SW 1271 (cell line): ENCODE data around the gene KRTAP10-7.
"Not testable (repeated sequence)": the region's sequence is repeated elsewhere in the genome, so short reads cannot be mapped to it uniquely, and the experiment has no call there.

Source experiments
- DNase-seq, 2 experiments: peaks; one replicate each; lab custom pipeline; 2025; lab: John Stamatoyannopoulos, UW

KRTAP10-7 gene

GRCh38 chr21:44571844-44572782 is 28.3 kb upstream of the KRTAP10-7 start:
- no peak for DNase-seq

- DNase-seq: no peak
Measured at GRCh38 chr21:44572959-44573583, 27.3 kb upstream of the KRTAP10-7 start.

GRCh38 chr21:44573630-44574456 is 26.6 kb upstream of the KRTAP10-7 start, which contains the start of gene KRTAP10-4:
Gene KRTAP10-4, plus strand, starts transcription at chr21:44573729. Its CDS starts 30 bp downstream, at chr21:44573759.
- not testable (repeated sequence) for DNase-seq

GRCh38 chr21:44574457-44575306 is 25.7 kb upstream of the KRTAP10-7 start:
- no peak for DNase-seq

- no peak for DNase-seq
Measured at GRCh38 chr21:44575307-44576024, 24.9 kb upstream of the KRTAP10-7 start.

- no peak for DNase-seq
Measured at GRCh38 chr21:44576025-44576420, 24.4 kb upstream of the KRTAP10-7 start.

- no peak for DNase-seq
Measured at GRCh38 chr21:44578371-44579055, 21.9 kb upstream of the KRTAP10-7 start.

- no peak for DNase-seq
Measured at GRCh38 chr21:44579056-44579832, 21.2 kb upstream of the KRTAP10-7 start.

- DNase-seq: no peak
Measured at GRCh38 chr21:44579833-44580144, 20.6 kb upstream of the KRTAP10-7 start.

- DNase-seq: not testable (repeated sequence)
Measured at GRCh38 chr21:44580231-44580821, 20.1 kb upstream of the KRTAP10-7 start, which contains the start of gene KRTAP10-5. Gene KRTAP10-5, minus strand, starts transcription at chr21:44580604. Its CDS starts 26 bp downstream, at chr21:44580578.

GRCh38 chr21:44581158-44581557 is 19.2 kb upstream of the KRTAP10-7 start:
- no peak for DNase-seq

GRCh38 chr21:44582055-44582454 is 18.3 kb upstream of the KRTAP10-7 start:
- DNase-seq: peak in 1 of 2 experiments; percentile 2

GRCh38 chr21:44583089-44583799 is 17.2 kb upstream of the KRTAP10-7 start:
- no peak for DNase-seq

GRCh38 chr21:44583800-44584147 is 16.6 kb upstream of the KRTAP10-7 start:
- DNase-seq: no peak

- no peak for DNase-seq
Measured at GRCh38 chr21:44585892-44586291, 14.5 kb upstream of the KRTAP10-7 start.

GRCh38 chr21:44589094-44589493 is 11.3 kb upstream of the KRTAP10-7 start:
- DNase-seq: no peak

- no peak for DNase-seq
Measured at GRCh38 chr21:44589586-44590305, 10.7 kb upstream of the KRTAP10-7 start.

GRCh38 chr21:44590311-44590721 is 10.1 kb upstream of the KRTAP10-7 start:
- DNase-seq: no peak
